ENCODE results near the gene MRTFB. TPM values are rescaled to one million over a fixed set of nuclear protein-coding genes. Genes with fewer than 3 reads are reported as not detected.
A peak's percentile ranks its signal among the peaks of the same experiment; 100 is the strongest.

Gene MRTFB
- total and polyA plus RNA-seq, 2 of the 13 experiments (the other 11 are each of a cell fraction or from before 2014, with no cell fraction given): 11.4 to 14.0 TPM

DNA sequence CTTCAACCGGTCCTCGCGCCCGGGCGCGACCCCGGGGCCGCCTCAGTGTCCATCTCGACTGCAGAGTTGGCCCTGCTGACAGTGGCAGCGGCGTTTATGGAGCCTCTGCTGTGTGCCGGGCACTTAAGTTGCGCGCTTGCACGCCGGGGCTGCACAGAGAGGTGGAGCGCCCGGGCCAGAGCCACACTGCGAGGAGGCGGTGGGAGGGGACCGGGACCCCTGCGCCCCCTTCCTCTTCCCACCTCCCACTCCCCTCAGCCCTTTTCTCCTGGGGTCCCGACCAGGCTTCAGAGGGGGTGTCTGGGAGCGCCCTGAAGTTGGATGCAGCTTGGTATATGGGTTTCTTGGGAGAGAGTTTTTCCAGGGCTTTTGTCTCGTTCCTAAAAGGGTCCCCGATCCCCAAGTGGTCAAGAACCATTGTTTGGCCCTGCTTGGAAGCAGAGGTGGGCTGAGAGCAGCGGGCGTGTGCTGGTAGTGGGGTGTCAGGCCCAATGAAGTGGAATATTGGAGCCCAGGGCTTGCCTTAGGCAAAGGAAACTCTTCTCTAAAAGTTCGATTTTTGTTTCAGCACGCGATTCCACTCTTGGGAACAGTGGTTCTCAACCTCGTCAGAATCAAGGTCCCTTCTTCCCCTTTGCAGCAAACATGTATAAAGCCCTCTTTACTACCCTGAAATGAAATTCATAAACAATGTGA is 605 bp downstream of the MRTFB start (continued):
- TF ChIP-seq, protein P1, sequence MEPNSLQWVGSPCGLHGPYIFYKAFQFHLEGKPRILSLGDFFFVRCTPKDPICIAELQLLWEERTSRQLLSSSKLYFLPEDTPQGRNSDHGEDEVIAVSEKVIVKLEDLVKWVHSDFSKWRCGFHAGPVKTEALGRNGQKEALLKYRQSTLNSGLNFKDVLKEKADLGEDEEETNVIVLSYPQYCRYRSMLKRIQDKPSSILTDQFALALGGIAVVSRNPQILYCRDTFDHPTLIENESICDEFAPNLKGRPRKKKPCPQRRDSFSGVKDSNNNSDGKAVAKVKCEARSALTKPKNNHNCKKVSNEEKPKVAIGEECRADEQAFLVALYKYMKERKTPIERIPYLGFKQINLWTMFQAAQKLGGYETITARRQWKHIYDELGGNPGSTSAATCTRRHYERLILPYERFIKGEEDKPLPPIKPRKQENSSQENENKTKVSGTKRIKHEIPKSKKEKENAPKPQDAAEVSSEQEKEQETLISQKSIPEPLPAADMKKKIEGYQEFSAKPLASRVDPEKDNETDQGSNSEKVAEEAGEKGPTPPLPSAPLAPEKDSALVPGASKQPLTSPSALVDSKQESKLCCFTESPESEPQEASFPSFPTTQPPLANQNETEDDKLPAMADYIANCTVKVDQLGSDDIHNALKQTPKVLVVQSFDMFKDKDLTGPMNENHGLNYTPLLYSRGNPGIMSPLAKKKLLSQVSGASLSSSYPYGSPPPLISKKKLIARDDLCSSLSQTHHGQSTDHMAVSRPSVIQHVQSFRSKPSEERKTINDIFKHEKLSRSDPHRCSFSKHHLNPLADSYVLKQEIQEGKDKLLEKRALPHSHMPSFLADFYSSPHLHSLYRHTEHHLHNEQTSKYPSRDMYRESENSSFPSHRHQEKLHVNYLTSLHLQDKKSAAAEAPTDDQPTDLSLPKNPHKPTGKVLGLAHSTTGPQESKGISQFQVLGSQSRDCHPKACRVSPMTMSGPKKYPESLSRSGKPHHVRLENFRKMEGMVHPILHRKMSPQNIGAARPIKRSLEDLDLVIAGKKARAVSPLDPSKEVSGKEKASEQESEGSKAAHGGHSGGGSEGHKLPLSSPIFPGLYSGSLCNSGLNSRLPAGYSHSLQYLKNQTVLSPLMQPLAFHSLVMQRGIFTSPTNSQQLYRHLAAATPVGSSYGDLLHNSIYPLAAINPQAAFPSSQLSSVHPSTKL (CRISPR knock-in tag; IDR thresholded peaks at IDR 0.05): 0 out of 2 replicates have a peak, but pooled peaks have one; percentile 17
- TF ChIP-seq HMG20B (CRISPR knock-in tag; conservative IDR thresholded peaks at IDR 0.05) (no peak), ZNF878 (CRISPR knock-in tag; IDR thresholded peaks at IDR 0.05) (no peak), SYNCRIP (IDR thresholded peaks at IDR 0.05; ENCODE audit: insufficient read depth, low read depth, low read length) (no peak), FOXC1 (CRISPR knock-in tag; IDR thresholded peaks at IDR 0.05; ENCODE audit: borderline replicate concordance) (no peak), NFKBIZ (CRISPR knock-in tag; IDR thresholded peaks at IDR 0.05) (no peak), KMT2B (CRISPR knock-in tag; IDR thresholded peaks at IDR 0.05) (no peak), SP5 (CRISPR knock-in tag; IDR thresholded peaks at IDR 0.05; ENCODE audit: borderline replicate concordance, low read depth) (0 out of 2 replicates have a peak, but pooled peaks have one; percentile 18), STAT5B (CRISPR knock-in tag; IDR thresholded peaks at IDR 0.05) (no peak), ZNF670 (CRISPR knock-in tag; IDR thresholded peaks at IDR 0.05; ENCODE audit: borderline replicate concordance) (no peak)
- TF ChIP-seq, protein P2, sequence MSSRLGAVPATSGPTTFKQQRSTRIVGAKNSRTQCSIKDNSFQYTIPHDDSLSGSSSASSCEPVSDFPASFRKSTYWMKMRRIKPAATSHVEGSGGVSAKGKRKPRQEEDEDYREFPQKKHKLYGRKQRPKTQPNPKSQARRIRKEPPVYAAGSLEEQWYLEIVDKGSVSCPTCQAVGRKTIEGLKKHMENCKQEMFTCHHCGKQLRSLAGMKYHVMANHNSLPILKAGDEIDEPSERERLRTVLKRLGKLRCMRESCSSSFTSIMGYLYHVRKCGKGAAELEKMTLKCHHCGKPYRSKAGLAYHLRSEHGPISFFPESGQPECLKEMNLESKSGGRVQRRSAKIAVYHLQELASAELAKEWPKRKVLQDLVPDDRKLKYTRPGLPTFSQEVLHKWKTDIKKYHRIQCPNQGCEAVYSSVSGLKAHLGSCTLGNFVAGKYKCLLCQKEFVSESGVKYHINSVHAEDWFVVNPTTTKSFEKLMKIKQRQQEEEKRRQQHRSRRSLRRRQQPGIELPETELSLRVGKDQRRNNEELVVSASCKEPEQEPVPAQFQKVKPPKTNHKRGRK (CRISPR knock-in tag; IDR thresholded peaks at IDR 0.05): no peak
- TF ChIP-seq, protein P3, sequence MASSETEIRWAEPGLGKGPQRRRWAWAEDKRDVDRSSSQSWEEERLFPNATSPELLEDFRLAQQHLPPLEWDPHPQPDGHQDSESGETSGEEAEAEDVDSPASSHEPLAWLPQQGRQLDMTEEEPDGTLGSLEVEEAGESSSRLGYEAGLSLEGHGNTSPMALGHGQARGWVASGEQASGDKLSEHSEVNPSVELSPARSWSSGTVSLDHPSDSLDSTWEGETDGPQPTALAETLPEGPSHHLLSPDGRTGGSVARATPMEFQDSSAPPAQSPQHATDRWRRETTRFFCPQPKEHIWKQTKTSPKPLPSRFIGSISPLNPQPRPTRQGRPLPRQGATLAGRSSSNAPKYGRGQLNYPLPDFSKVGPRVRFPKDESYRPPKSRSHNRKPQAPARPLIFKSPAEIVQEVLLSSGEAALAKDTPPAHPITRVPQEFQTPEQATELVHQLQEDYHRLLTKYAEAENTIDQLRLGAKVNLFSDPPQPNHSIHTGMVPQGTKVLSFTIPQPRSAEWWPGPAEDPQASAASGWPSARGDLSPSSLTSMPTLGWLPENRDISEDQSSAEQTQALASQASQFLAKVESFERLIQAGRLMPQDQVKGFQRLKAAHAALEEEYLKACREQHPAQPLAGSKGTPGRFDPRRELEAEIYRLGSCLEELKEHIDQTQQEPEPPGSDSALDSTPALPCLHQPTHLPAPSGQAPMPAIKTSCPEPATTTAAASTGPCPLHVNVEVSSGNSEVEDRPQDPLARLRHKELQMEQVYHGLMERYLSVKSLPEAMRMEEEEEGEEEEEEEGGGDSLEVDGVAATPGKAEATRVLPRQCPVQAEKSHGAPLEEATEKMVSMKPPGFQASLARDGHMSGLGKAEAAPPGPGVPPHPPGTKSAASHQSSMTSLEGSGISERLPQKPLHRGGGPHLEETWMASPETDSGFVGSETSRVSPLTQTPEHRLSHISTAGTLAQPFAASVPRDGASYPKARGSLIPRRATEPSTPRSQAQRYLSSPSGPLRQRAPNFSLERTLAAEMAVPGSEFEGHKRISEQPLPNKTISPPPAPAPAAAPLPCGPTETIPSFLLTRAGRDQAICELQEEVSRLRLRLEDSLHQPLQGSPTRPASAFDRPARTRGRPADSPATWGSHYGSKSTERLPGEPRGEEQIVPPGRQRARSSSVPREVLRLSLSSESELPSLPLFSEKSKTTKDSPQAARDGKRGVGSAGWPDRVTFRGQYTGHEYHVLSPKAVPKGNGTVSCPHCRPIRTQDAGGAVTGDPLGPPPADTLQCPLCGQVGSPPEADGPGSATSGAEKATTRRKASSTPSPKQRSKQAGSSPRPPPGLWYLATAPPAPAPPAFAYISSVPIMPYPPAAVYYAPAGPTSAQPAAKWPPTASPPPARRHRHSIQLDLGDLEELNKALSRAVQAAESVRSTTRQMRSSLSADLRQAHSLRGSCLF (CRISPR knock-in tag; IDR thresholded peaks at IDR 0.05; ENCODE audit: borderline replicate concordance): no peak
- TF ChIP-seq, protein P4, sequence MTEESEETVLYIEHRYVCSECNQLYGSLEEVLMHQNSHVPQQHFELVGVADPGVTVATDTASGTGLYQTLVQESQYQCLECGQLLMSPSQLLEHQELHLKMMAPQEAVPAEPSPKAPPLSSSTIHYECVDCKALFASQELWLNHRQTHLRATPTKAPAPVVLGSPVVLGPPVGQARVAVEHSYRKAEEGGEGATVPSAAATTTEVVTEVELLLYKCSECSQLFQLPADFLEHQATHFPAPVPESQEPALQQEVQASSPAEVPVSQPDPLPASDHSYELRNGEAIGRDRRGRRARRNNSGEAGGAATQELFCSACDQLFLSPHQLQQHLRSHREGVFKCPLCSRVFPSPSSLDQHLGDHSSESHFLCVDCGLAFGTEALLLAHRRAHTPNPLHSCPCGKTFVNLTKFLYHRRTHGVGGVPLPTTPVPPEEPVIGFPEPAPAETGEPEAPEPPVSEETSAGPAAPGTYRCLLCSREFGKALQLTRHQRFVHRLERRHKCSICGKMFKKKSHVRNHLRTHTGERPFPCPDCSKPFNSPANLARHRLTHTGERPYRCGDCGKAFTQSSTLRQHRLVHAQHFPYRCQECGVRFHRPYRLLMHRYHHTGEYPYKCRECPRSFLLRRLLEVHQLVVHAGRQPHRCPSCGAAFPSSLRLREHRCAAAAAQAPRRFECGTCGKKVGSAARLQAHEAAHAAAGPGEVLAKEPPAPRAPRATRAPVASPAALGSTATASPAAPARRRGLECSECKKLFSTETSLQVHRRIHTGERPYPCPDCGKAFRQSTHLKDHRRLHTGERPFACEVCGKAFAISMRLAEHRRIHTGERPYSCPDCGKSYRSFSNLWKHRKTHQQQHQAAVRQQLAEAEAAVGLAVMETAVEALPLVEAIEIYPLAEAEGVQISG (CRISPR knock-in tag; IDR thresholded peaks at IDR 0.05): 0 out of 2 replicates have a peak, but pooled peaks have one; percentile 2
- TF ChIP-seq, protein P5, sequence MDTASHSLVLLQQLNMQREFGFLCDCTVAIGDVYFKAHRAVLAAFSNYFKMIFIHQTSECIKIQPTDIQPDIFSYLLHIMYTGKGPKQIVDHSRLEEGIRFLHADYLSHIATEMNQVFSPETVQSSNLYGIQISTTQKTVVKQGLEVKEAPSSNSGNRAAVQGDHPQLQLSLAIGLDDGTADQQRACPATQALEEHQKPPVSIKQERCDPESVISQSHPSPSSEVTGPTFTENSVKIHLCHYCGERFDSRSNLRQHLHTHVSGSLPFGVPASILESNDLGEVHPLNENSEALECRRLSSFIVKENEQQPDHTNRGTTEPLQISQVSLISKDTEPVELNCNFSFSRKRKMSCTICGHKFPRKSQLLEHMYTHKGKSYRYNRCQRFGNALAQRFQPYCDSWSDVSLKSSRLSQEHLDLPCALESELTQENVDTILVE (CRISPR knock-in tag; IDR thresholded peaks at IDR 0.05): no peak; the same call in 1 of the 2 replicates

All from HepG2 (cell line).